Adipocyte (in vitro differentiated cells): ENCODE data around the gene RPL29.
"Not testable (repeated sequence)": the region's sequence is repeated elsewhere in the genome, so short reads cannot be mapped to it uniquely, and the experiment has no call there.

Experiments used
- DNase-seq: peaks from one replicate; pipeline ENCODE4 v3.0.0-alpha.2; 2015; ENCODE audit warnings: low read depth
- H3K27me3 ChIP-seq: replicated peaks from 2 replicates; pipeline ENCODE4 v1.7.0; 2013; ENCODE audit warnings: mild to moderate bottlenecking, low read length, moderate library complexity; ENCODE audit not compliant: control insufficient read depth, insufficient read depth
- H3K36me3 ChIP-seq: 2 replicates; pipeline ENCODE4 v1.7.0; 2013; ENCODE audit warnings: low read length, mild to moderate bottlenecking, moderate library complexity; ENCODE audit not compliant: control insufficient read depth, insufficient read depth, severe bottlenecking
- H3K4me1 ChIP-seq: 2 replicates; pipeline ENCODE4 v1.7.0; 2013; ENCODE audit warnings: mild to moderate bottlenecking, low read length, moderate library complexity; ENCODE audit not compliant: control insufficient read depth, insufficient read depth
- H3K4me3 ChIP-seq: 2 replicates; pipeline ENCODE4 v1.7.0; 2013; ENCODE audit warnings: mild to moderate bottlenecking, low read length, moderate library complexity
- H3K9ac ChIP-seq: 2 replicates; pipeline ENCODE4 v1.7.0; 2013; ENCODE audit warnings: mild to moderate bottlenecking, low read length, moderate library complexity
- H3K9me3 ChIP-seq: 2 replicates; pipeline ENCODE4 v1.7.0; 2013; ENCODE audit warnings: mild to moderate bottlenecking, low read length, moderate library complexity; ENCODE audit not compliant: control insufficient read depth

Gene RPL29

GRCh38 chr3:51995346-51996163 is at the start of gene RPL29:
TSS of gene RPL29 (minus strand) at chr3:51995895. CDS start at chr3:51995461, 434 bp downstream.
- DNase-seq: peak; percentile 98
- H3K36me3 ChIP-seq: peaks cover 32% of the 10 kb centered on the region
- H3K4me3 ChIP-seq: peak within 1 kb of the TSS; percentile 99
- H3K27me3 ChIP-seq: peaks cover 4% of the 10 kb centered on the region
- peak within 1 kb of the TSS; percentile 100 for H3K9ac ChIP-seq
- H3K9me3 ChIP-seq: no peaks in the 10 kb centered on the region
- peaks cover 24% of the 10 kb centered on the region for H3K4me1 ChIP-seq

GRCh38 chr3:52044869-52045619 is 49.3 kb upstream of the RPL29 start:
- H3K4me1 ChIP-seq: peaks cover 17% of the 10 kb centered on the region
- no peaks in the 10 kb centered on the region for H3K9me3 ChIP-seq
- no peaks in the 10 kb centered on the region for H3K27me3 ChIP-seq
- H3K4me3 ChIP-seq: no peak overlapping the region
- H3K36me3 ChIP-seq: peaks cover 6% of the 10 kb centered on the region
- no peak for DNase-seq
- H3K9ac ChIP-seq: no peak overlapping the region

GRCh38 chr3:52043750-52044149 is 48.1 kb upstream of the RPL29 start:
- Histone ChIP-seq H3K9me3 (no peaks in the 10 kb centered on the region), H3K4me3 (no peak overlapping the region), H3K36me3 (no peaks in the 10 kb centered on the region), H3K4me1 (peaks cover 17% of the 10 kb centered on the region), H3K9ac (no peak overlapping the region), H3K27me3 (no peaks in the 10 kb centered on the region)
- no peak for DNase-seq

DNA sequence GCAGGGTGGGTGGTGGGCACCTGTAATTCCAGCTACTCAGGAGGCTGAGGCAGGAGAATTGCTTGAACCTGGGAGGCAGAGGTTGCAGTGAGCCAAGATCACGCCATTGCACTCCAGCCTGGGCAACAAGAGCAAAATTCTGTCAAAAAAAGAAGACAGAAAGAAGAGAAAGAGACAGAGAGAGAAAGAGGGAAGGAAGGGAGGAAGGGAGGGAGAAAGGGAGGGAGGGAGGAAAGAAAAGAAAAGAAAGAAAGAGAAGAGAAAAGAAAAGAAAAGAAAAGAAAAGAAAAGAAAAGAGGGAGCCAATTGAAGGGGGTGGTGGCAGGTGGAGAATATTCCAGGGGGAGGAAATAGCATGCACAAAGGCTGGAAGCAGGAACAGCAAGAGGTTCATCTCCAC is 47.3 kb upstream of the RPL29 start:
- peaks cover 17% of the 10 kb centered on the region for H3K4me1 ChIP-seq
- H3K27me3 ChIP-seq, H3K9ac ChIP-seq, DNase-seq, H3K36me3 ChIP-seq, H3K4me3 ChIP-seq, H3K9me3 ChIP-seq: not testable (repeated sequence)

- peaks cover 8% of the 10 kb centered on the region for H3K4me1 ChIP-seq
- H3K36me3 ChIP-seq: no peaks in the 10 kb centered on the region
- DNase-seq: no peak
Measured at GRCh38 chr3:52041118-52041731, 45.5 kb upstream of the RPL29 start.

DNA sequence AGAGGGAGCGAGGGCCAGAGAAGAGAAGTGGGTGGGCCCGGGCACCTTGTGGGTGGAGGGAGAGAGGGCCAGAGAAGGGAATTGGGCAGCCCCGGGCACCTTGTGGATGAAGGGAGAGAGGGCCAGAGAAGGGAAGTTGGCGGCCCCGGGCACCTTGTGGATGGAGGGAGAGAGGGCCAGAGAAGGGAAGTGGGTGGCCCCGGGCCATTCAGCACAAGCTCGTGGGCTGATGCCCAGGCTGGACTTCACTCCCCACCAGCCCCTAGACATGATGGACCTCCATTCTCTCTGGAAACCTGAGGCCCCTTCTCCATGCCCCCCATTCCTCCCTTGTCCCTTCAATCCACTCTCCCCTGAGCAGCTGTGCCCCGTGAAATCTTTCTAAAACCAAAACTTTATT is 44.9 kb upstream of the RPL29 start:
- no peak for DNase-seq
- no peak overlapping the region for H3K4me3 ChIP-seq
- no peak overlapping the region for H3K9ac ChIP-seq
- peaks cover 2% of the 10 kb centered on the region for H3K4me1 ChIP-seq
- no peaks in the 10 kb centered on the region for H3K36me3 ChIP-seq
- H3K27me3 ChIP-seq: no peaks in the 10 kb centered on the region
- H3K9me3 ChIP-seq: no peaks in the 10 kb centered on the region

More at GRCh38 chr3:52041118-52041731, 45.5 kb upstream of the RPL29 start:
- Histone ChIP-seq H3K9me3 (no peaks in the 10 kb centered on the region), H3K9ac (no peak overlapping the region), H3K4me3 (no peak overlapping the region), H3K27me3 (no peaks in the 10 kb centered on the region)

DNA sequence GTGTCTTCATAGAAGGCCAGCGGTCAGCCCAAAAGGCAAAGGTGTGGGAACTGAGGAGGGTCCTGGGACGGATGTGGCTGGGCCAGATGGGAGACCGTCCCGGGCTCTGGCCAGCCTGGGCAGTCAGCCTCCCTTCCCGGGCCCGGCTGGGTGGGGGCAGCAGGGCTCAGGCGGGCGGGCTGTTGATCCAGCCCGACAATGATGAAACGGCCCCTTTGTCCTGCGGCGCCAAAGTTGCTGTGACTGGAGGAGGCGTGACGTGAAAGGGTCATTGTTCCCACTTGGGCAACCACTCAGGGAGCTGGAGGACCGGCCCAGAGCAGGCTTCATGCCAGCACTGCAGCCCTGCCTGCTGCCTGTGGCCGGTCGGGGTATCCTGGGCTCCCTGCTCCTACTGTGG is 44.2 kb upstream of the RPL29 start:
- DNase-seq: no peak
- no peak overlapping the region for H3K9ac ChIP-seq
- no peaks in the 10 kb centered on the region for H3K27me3 ChIP-seq
- no peaks in the 10 kb centered on the region for H3K4me1 ChIP-seq
- no peaks in the 10 kb centered on the region for H3K9me3 ChIP-seq
- no peaks in the 10 kb centered on the region for H3K36me3 ChIP-seq
- no peak overlapping the region for H3K4me3 ChIP-seq

- H3K9ac ChIP-seq: no peak overlapping the region
- DNase-seq: no peak
- no peaks in the 10 kb centered on the region for H3K4me1 ChIP-seq
- no peak overlapping the region for H3K4me3 ChIP-seq
- no peaks in the 10 kb centered on the region for H3K27me3 ChIP-seq
- H3K36me3 ChIP-seq: no peaks in the 10 kb centered on the region
- H3K9me3 ChIP-seq: no peaks in the 10 kb centered on the region
Measured at GRCh38 chr3:52039426-52039825, 43.7 kb upstream of the RPL29 start.

GRCh38 chr3:52038227-52038626 is 42.5 kb upstream of the RPL29 start:
- no peak overlapping the region for H3K4me3 ChIP-seq
- DNase-seq: no peak
- H3K36me3 ChIP-seq: no peaks in the 10 kb centered on the region
- H3K4me1 ChIP-seq: no peaks in the 10 kb centered on the region
- H3K9ac ChIP-seq: no peak overlapping the region
- peaks cover 2% of the 10 kb centered on the region for H3K9me3 ChIP-seq
- H3K27me3 ChIP-seq: no peaks in the 10 kb centered on the region

- H3K4me1 ChIP-seq: no peaks in the 10 kb centered on the region
- no peak overlapping the region for H3K4me3 ChIP-seq
- peaks cover 3% of the 10 kb centered on the region for H3K9me3 ChIP-seq
- DNase-seq: no peak
- H3K9ac ChIP-seq: no peak overlapping the region
- H3K27me3 ChIP-seq: no peaks in the 10 kb centered on the region
- H3K36me3 ChIP-seq: no peaks in the 10 kb centered on the region
Measured at GRCh38 chr3:52037291-52037690, 41.6 kb upstream of the RPL29 start.

GRCh38 chr3:52036829-52037228 is 41.1 kb upstream of the RPL29 start:
- Histone ChIP-seq H3K9ac (no peak overlapping the region), H3K4me3 (no peak overlapping the region), H3K9me3 (peaks cover 7% of the 10 kb centered on the region), H3K4me1 (no peaks in the 10 kb centered on the region), H3K36me3 (no peaks in the 10 kb centered on the region), H3K27me3 (no peaks in the 10 kb centered on the region)
- no peak for DNase-seq
